GM19328 (cell line): Measurements from ENCODE around the gene CALCOCO1.
"Not testable (repeated sequence)": the region's sequence is repeated elsewhere in the genome, so short reads cannot be mapped to it uniquely, and the experiment has no call there.

Experiments
- ATAC-seq: cut with Tn5 transposase; IDR thresholded peaks from one replicate; pipeline ENCODE4 v1.9.1; 2021; ENCODE audit warnings: mild to moderate bottlenecking, moderate library complexity; ENCODE audit not compliant: unreplicated experiment

The CALCOCO1 gene

GRCh38 chr12:53727310-53728041, at the start of gene CALCOCO1:
Gene CALCOCO1 (minus strand): TSS chr12:53727452. CDS start chr12:53725242, 2,210 bp downstream.
- ATAC-seq, result peak; percentile 99

GRCh38 chr12:53776872-53777271, 49.6 kb upstream of the CALCOCO1 start:
- ATAC-seq, result no peak

GRCh38 chr12:53775478-53776145, 48.4 kb upstream of the CALCOCO1 start:
- no peak for ATAC-seq

- ATAC-seq, result no peak
These were observed 43.0 kb upstream of the CALCOCO1 start for GRCh38 chr12:53770281-53770680.

GRCh38 chr12:53768976-53769375, 41.7 kb upstream of the CALCOCO1 start:
- no peak for ATAC-seq

GRCh38 chr12:53766881-53767280, 39.6 kb upstream of the CALCOCO1 start:
- ATAC-seq, result no peak

GRCh38 chr12:53765891-53766290, 38.6 kb upstream of the CALCOCO1 start:
- ATAC-seq, result no peak

GRCh38 chr12:53764615-53765014, 37.4 kb upstream of the CALCOCO1 start:
- ATAC-seq, result no peak

- ATAC-seq, result not testable (repeated sequence)
These were observed 35.5 kb upstream of the CALCOCO1 start for GRCh38 chr12:53762793-53763192.

GRCh38 chr12:53761306-53761705, 34.1 kb upstream of the CALCOCO1 start:
- no peak for ATAC-seq

GRCh38 chr12:53759261-53759660, 32.0 kb upstream of the CALCOCO1 start:
- no peak for ATAC-seq

GRCh38 chr12:53758730-53759103, 31.5 kb upstream of the CALCOCO1 start:
- no peak for ATAC-seq

GRCh38 chr12:53758081-53758729, 31.0 kb upstream of the CALCOCO1 start:
- ATAC-seq, result no peak

- no peak for ATAC-seq
These were observed 30.0 kb upstream of the CALCOCO1 start for GRCh38 chr12:53757101-53757770.

- ATAC-seq, result no peak
These were observed 29.2 kb upstream of the CALCOCO1 start for GRCh38 chr12:53756300-53757100.

- ATAC-seq, result no peak
These were observed 28.6 kb upstream of the CALCOCO1 start for GRCh38 chr12:53755893-53756292.

- no peak for ATAC-seq
These were observed 28.2 kb upstream of the CALCOCO1 start for GRCh38 chr12:53755451-53755891.

GRCh38 chr12:53754633-53755264, 27.5 kb upstream of the CALCOCO1 start:
- no peak for ATAC-seq

- ATAC-seq, result no peak
These were observed 26.9 kb upstream of the CALCOCO1 start for GRCh38 chr12:53754188-53754585.

GRCh38 chr12:53752621-53753020, 25.4 kb upstream of the CALCOCO1 start:
- ATAC-seq, result no peak
